Measurements from ENCODE around the gene PTPRD. TPM values are rescaled to one million over a fixed set of nuclear protein-coding genes. Genes with fewer than 3 reads are reported as not detected.

Gene PTPRD
- total RNA-seq, 2 experiments from 2014 or later = not detected

GRCh38 chr9:8468045-8468637, 2144.7 kb downstream of the PTPRD start:
- Mint-ChIP-seq H3K27me3 (ENCODE audit: low read depth) (no peaks in the 10 kb centered on the region), H3K9me3 (no peaks in the 10 kb centered on the region), H3K4me1 (ENCODE audit: low read depth) (no peaks in the 10 kb centered on the region), H3K27ac (no peak overlapping the region), H3K4me3 (no peak overlapping the region), H3K36me3 (ENCODE audit: low read depth) (no peaks in the 10 kb centered on the region)
- DNase-seq = no peak
- CTCF ChIA-PET = no interaction called here
- intact Hi-C loops (cut with micrococcal nuclease) = no loop called here

DNA sequence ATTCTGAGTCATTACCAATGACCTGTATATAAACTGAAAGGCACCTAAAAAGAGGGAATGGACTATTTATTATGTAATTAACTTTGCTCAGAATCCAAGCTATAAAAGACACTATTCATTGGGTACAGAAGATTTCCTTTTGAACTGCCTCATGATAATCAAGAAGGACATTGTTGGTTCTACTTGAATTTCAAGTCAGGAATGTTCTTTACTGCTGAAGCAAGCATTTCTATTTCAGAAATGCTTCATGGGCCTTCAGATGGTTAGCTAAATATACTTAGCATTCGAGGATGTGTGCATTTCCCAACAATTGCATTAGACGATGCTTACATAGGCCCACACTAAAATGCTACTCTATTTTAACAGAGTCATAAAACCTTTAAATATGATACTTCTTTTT, 2155.0 kb downstream of the PTPRD start:
- intact Hi-C loops (cut with micrococcal nuclease) = no loop called here
- CTCF ChIA-PET = no interaction called here
- DNase-seq = no peak
- H3K9me3 Mint-ChIP-seq = no peaks in the 10 kb centered on the region
- no peaks in the 10 kb centered on the region for H3K27me3 Mint-ChIP-seq (ENCODE audit: low read depth)
- no peak overlapping the region for H3K4me3 Mint-ChIP-seq
- H3K36me3 Mint-ChIP-seq (ENCODE audit: low read depth) = no peaks in the 10 kb centered on the region
- H3K27ac Mint-ChIP-seq = no peak overlapping the region
- H3K4me1 Mint-ChIP-seq (ENCODE audit: low read depth) = no peaks in the 10 kb centered on the region

- Mint-ChIP-seq H3K27ac (no peak overlapping the region), H3K4me1 (ENCODE audit: low read depth) (no peaks in the 10 kb centered on the region), H3K9me3 (no peaks in the 10 kb centered on the region), H3K36me3 (ENCODE audit: low read depth) (no peaks in the 10 kb centered on the region), H3K27me3 (ENCODE audit: low read depth) (no peaks in the 10 kb centered on the region), H3K4me3 (no peak overlapping the region)
- no peak for DNase-seq
- CTCF ChIA-PET = no interaction called here
- intact Hi-C loops (cut with micrococcal nuclease) = no loop called here
Measured at GRCh38 chr9:8457055-8457454, 2155.7 kb downstream of the PTPRD start.

- CTCF ChIA-PET = no interaction called here
- H3K4me1 Mint-ChIP-seq (ENCODE audit: low read depth) = no peaks in the 10 kb centered on the region
- no peak for DNase-seq
- H3K4me3 Mint-ChIP-seq = no peak overlapping the region
- H3K9me3 Mint-ChIP-seq = no peaks in the 10 kb centered on the region
- intact Hi-C loops (cut with micrococcal nuclease) = no loop called here
- no peaks in the 10 kb centered on the region for H3K36me3 Mint-ChIP-seq (ENCODE audit: low read depth)
- no peaks in the 10 kb centered on the region for H3K27me3 Mint-ChIP-seq (ENCODE audit: low read depth)
- H3K27ac Mint-ChIP-seq = no peak overlapping the region
Measured at GRCh38 chr9:8456344-8456743, 2156.5 kb downstream of the PTPRD start.

DNA sequence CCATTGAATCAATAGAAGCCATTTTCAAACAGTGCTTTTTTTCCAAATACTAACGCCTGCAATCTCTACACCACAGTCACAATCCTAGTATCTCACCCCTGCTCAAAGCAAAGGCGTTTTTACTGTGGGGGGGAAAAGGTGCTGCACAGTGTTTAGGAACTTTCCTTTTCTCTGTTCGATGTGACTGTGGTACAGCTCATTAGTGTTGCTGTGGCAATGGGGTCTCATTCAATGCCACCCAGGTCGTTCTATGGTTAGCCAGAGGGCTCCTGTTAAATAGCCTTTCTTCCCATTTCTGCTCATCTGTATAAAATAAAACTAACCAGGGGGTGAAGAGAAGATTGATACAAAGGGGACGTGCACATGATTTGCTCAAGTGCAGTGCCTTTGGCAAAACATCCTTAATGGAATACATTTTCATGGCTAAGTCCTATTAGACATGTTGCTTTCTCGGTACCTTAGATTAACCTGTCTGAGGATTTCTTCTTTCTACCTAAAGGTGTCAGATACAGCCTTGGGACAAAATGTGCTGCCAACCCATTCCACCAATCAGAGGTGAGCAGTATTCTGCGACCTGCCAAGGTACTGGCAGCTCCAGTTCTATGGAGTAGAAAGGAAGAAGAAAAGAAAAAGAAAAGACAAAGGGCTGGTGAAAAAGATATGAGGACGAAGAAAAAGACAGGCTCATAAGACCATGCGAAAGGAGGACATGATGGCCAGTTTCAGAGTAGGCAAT, 2161.8 kb downstream of the PTPRD start:
- Mint-ChIP-seq H3K36me3 (ENCODE audit: low read depth) (no peaks in the 10 kb centered on the region), H3K4me1 (ENCODE audit: low read depth) (no peaks in the 10 kb centered on the region), H3K4me3 (no peak overlapping the region), H3K27ac (no peak overlapping the region), H3K9me3 (no peaks in the 10 kb centered on the region), H3K27me3 (ENCODE audit: low read depth) (peaks cover 5% of the 10 kb centered on the region)
- intact Hi-C loops (cut with micrococcal nuclease) = no loop called here
- CTCF ChIA-PET = no interaction called here
- no peak for DNase-seq

DNA sequence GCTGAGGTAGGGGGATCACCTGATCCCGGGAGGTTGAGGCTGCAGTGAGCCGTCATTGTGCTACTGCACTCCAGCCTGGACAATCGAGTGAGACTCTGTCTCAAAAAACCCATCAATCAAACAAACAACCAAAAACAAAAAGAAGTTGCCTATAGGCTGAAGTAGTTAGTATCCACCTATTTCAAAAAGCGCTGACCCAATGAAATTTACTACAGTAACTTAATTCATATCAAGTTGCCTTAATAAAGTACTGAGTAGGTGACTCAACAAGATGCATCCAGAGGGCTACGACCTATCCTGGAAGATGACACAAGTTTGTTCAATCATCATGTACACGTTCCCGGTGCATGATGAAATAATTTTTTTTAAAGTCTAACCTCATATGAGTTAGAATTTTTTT, 2164.6 kb downstream of the PTPRD start:
- no peaks in the 10 kb centered on the region for H3K4me1 Mint-ChIP-seq (ENCODE audit: low read depth)
- no peak for DNase-seq
- CTCF ChIA-PET = no interaction called here
- peaks cover 5% of the 10 kb centered on the region for H3K27me3 Mint-ChIP-seq (ENCODE audit: low read depth)
- intact Hi-C loops (cut with micrococcal nuclease) = no loop called here
- H3K36me3 Mint-ChIP-seq (ENCODE audit: low read depth) = no peaks in the 10 kb centered on the region
- no peak overlapping the region for H3K4me3 Mint-ChIP-seq
- no peak overlapping the region for H3K27ac Mint-ChIP-seq
- no peaks in the 10 kb centered on the region for H3K9me3 Mint-ChIP-seq

GRCh38 chr9:8447601-8448000, 2165.2 kb downstream of the PTPRD start:
- no peaks in the 10 kb centered on the region for H3K36me3 Mint-ChIP-seq (ENCODE audit: low read depth)
- DNase-seq = no peak
- H3K27ac Mint-ChIP-seq = no peak overlapping the region
- peaks cover 5% of the 10 kb centered on the region for H3K27me3 Mint-ChIP-seq (ENCODE audit: low read depth)
- intact Hi-C loops (cut with micrococcal nuclease) = no loop called here
- H3K4me3 Mint-ChIP-seq = no peak overlapping the region
- CTCF ChIA-PET = no interaction called here
- no peaks in the 10 kb centered on the region for H3K4me1 Mint-ChIP-seq (ENCODE audit: low read depth)
- H3K9me3 Mint-ChIP-seq = no peaks in the 10 kb centered on the region

- H3K9me3 Mint-ChIP-seq = peaks cover 2% of the 10 kb centered on the region
- CTCF ChIA-PET = no interaction called here
- H3K4me1 Mint-ChIP-seq (ENCODE audit: low read depth) = peaks cover 5% of the 10 kb centered on the region
- DNase-seq = no peak
- no peak overlapping the region for H3K27ac Mint-ChIP-seq
- H3K4me3 Mint-ChIP-seq = no peak overlapping the region
- H3K36me3 Mint-ChIP-seq (ENCODE audit: low read depth) = no peaks in the 10 kb centered on the region
- intact Hi-C loops (cut with micrococcal nuclease) = loop anchor here (10.0 kb wide), 1 partner anchor 253 kb away; no protein-coding TSS in a partner anchor
- peaks cover 9% of the 10 kb centered on the region for H3K27me3 Mint-ChIP-seq (ENCODE audit: low read depth)
Measured at GRCh38 chr9:8437876-8438275, 2174.9 kb downstream of the PTPRD start.

DNA sequence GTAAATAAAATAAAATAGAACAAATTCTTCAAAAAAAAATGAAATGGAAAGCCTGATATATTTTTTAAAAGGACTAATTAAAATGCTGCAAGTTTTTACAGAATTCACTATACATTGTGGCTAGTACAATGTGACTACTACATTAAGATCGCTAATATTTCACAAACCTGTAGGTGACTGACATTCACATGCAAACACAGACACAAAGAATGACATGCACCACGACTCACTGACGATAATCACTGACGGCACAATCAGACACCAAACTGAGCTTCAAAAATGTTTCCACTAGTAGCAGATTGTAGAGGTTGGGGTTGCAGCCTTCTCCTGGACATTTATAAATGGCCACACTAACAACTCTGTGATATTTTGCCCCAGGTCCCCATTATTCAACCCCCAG, 2175.5 kb downstream of the PTPRD start:
- DNase-seq = no peak
- intact Hi-C loops (cut with micrococcal nuclease) = loop anchor here (10.0 kb wide), 1 partner anchor 252 kb away; no protein-coding TSS in a partner anchor
- Mint-ChIP-seq H3K36me3 (ENCODE audit: low read depth) (no peaks in the 10 kb centered on the region), H3K9me3 (peaks cover 2% of the 10 kb centered on the region), H3K27me3 (ENCODE audit: low read depth) (peaks cover 9% of the 10 kb centered on the region), H3K27ac (no peak overlapping the region), H3K4me1 (ENCODE audit: low read depth) (peaks cover 5% of the 10 kb centered on the region), H3K4me3 (no peak overlapping the region)
- CTCF ChIA-PET = interaction anchor here (0.6 to 0.7 kb wide), 2 partner anchors 11 to 338 kb away, joined by 3 read pairs; no protein-coding TSS in a partner anchor

DNA sequence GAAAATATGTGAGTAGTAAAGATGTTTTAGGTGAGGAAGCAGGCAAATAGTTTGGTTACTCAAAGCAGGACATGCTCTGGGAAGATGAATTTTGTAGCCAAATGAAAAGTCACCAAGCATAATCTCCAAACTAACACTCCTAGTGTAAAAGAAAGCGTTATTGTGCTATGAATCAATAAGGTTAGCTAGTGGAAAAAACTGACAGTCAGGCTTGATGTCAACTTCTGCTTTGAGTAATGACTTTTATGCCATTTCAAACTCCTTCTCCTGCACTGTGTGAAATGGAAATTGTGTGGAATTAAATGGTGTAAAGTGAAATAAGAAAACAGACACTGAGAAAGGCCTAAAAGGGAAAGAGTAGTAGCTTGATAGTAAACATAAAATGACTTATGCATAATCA, 2176.0 kb downstream of the PTPRD start:
- Mint-ChIP-seq H3K27ac (no peak overlapping the region), H3K4me3 (no peak overlapping the region), H3K4me1 (ENCODE audit: low read depth) (peaks cover 5% of the 10 kb centered on the region), H3K36me3 (ENCODE audit: low read depth) (no peaks in the 10 kb centered on the region), H3K9me3 (peaks cover 2% of the 10 kb centered on the region), H3K27me3 (ENCODE audit: low read depth) (peaks cover 9% of the 10 kb centered on the region)
- DNase-seq = no peak
- intact Hi-C loops (cut with micrococcal nuclease) = loop anchor here (10.0 kb wide), 1 partner anchor 252 kb away; no protein-coding TSS in a partner anchor
- CTCF ChIA-PET = interaction anchor here (0.6 to 0.7 kb wide), 2 partner anchors 11 to 337 kb away, joined by 3 read pairs; no protein-coding TSS in a partner anchor

- H3K4me1 Mint-ChIP-seq (ENCODE audit: low read depth) = peaks cover 11% of the 10 kb centered on the region
Measured at GRCh38 chr9:8434621-8435020, 2178.2 kb downstream of the PTPRD start.

GRCh38 chr9:8432224-8432623, 2180.6 kb downstream of the PTPRD start:
- Mint-ChIP-seq H3K4me1 (ENCODE audit: low read depth) (peaks cover 27% of the 10 kb centered on the region), H3K4me3 (no peak overlapping the region), H3K27ac (no peak overlapping the region), H3K9me3 (no peaks in the 10 kb centered on the region), H3K36me3 (ENCODE audit: low read depth) (no peaks in the 10 kb centered on the region), H3K27me3 (ENCODE audit: low read depth) (peaks cover 3% of the 10 kb centered on the region)
- CTCF ChIA-PET = no interaction called here
- DNase-seq = no peak
- intact Hi-C loops (cut with micrococcal nuclease) = loop anchor here (10.0 kb wide), 1 partner anchor 247 kb away; no protein-coding TSS in a partner anchor

More at GRCh38 chr9:8434621-8435020, 2178.2 kb downstream of the PTPRD start:
- H3K4me3 Mint-ChIP-seq = no peak overlapping the region
- H3K9me3 Mint-ChIP-seq = peaks cover 2% of the 10 kb centered on the region
- no peak for DNase-seq
- H3K36me3 Mint-ChIP-seq (ENCODE audit: low read depth) = no peaks in the 10 kb centered on the region
- H3K27ac Mint-ChIP-seq = no peak overlapping the region
- H3K27me3 Mint-ChIP-seq (ENCODE audit: low read depth) = peaks cover 3% of the 10 kb centered on the region
- CTCF ChIA-PET = no interaction called here
- intact Hi-C loops (cut with micrococcal nuclease) = loop anchor here (10.0 kb wide), 1 partner anchor 250 kb away; no protein-coding TSS in a partner anchor

- Mint-ChIP-seq H3K9me3 (no peaks in the 10 kb centered on the region), H3K4me1 (ENCODE audit: low read depth) (peaks cover 22% of the 10 kb centered on the region), H3K4me3 (no peak overlapping the region), H3K27me3 (ENCODE audit: low read depth) (peaks cover 3% of the 10 kb centered on the region), H3K27ac (no peak overlapping the region), H3K36me3 (ENCODE audit: low read depth) (no peaks in the 10 kb centered on the region)
- no peak for DNase-seq
- intact Hi-C loops (cut with micrococcal nuclease) = loop anchor here (2.0 to 10.0 kb wide), 2 partner anchors 247 to 455 kb away; no protein-coding TSS in a partner anchor
- CTCF ChIA-PET = no interaction called here
Measured at GRCh38 chr9:8431505-8431904, 2181.3 kb downstream of the PTPRD start.

All from activated naive CD4-positive, alpha-beta T cell treated with anti-CD3 and anti-CD28 coated beads for 36 hours (primary cell).